ENCODE data around the gene UTP20.

DNA sequence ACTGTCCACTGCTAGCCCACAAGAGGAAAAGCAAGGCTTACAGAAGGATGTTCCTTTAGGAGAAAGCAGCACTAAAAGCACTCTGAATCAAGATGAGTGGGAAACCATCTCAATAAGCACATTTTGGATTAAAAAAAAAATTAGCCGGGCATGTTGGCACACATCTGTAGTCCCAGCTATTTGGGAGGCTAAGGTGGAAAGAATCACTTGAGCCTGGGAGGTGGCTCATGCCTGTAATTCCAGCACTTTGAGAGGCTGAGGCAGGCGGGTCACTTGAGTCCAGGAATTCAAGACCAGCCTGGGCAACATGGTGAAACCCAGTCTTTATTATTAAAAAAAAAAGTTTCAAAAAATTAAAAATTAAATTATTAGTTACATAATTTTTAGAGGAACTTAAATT is 144.7 kb downstream of the UTP20 start:
- no peak for TF ChIP-seq CTCF (IDR thresholded peaks at IDR 0.05 in 8 of 11, conservative IDR thresholded peaks at IDR 0.05 in 3 of 11)
- TF ChIP-seq POLR2AphosphoS5 (IDR thresholded peaks at IDR 0.05) = no peak
- TF ChIP-seq POLR2A (IDR thresholded peaks at IDR 0.05) = no peak
